T1000 (cell line): ENCODE data around the gene ABCA3.

Experiments
- DNase-seq: peaks from one replicate; lab custom pipeline; 2025; ENCODE audit warnings: mixed read lengths; lab: John Stamatoyannopoulos, UW

ABCA3 gene

GRCh38 chr16:2308089-2308962, 32.2 kb downstream of the ABCA3 start:
- DNase-seq, result no peak

DNA sequence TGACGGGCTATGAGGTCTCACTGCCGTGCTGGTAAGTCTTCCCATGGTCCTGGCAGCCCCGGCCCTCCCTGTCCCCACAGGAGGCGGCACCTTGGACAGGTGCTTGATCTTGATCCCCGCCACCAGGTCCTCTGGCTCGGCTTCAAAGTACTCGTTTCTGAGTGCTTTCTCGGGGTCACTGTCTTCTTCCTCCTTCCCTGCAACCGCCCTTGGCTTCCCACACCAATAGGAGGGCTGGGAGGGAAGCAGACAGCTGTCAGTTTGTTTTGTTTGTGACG, 40.7 kb downstream of the ABCA3 start:
- no peak for DNase-seq

DNA sequence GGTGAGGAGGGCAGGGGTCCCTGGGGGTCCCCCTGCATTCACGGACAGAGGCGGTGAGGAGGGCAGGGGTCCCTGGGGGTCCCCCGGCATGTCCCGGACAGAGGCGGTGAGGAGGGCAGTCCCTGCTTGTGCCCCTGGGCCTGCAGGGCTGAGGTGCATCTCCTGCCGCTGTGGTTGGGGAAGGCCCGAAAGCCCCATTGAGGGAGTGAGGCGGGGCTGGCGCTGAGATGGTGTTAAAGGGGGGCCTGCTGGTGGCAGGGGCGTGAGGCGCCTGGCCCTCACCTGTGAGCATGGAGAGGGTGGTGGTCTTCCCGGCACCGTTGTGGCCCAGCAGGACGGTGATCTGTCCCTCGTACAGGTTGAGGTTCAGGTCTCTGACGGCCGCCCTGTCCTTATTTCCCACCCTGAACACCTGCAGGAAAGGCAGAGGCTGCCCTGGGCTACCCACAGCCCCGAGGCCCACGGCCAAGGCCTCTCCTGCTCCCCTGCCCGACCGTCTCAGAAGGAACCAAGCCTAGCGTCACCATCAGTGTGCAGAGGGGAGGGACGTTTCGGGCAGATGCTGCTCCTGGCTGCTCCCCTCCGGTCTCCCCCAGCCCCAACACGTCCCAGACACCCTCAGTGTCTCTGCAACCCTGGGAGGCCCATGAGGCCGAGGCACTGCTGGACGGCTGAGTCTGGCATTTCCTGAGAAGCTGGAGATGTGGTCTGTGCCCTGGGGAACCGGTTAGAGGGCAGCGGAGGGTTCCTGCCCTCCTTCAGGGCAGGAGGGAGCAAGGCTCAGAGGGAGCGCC, 41.2 kb downstream of the ABCA3 start:
- no peak for DNase-seq

DNA sequence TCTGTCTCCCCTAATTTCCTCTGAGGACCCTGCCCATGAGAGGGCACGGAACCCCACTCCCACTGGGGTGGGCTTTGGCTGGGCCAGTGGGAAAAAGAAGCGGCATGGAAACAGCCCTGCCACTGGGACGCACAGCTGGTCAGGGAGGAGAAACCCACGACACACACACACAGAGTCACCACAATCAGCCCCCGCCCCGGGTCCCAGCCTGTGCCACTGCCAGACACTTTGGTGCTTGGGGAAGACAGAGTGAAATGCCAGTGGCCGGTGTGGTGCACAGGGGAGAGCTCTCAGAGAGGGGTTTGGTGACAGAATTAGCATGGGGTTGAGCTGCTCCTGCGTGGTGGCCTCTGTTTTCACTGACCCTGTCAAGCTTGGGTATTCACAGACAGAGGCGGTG, 41.9 kb downstream of the ABCA3 start:
- no peak for DNase-seq

GRCh38 chr16:2297506-2297860, 43.0 kb downstream of the ABCA3 start:
- no peak for DNase-seq

DNA sequence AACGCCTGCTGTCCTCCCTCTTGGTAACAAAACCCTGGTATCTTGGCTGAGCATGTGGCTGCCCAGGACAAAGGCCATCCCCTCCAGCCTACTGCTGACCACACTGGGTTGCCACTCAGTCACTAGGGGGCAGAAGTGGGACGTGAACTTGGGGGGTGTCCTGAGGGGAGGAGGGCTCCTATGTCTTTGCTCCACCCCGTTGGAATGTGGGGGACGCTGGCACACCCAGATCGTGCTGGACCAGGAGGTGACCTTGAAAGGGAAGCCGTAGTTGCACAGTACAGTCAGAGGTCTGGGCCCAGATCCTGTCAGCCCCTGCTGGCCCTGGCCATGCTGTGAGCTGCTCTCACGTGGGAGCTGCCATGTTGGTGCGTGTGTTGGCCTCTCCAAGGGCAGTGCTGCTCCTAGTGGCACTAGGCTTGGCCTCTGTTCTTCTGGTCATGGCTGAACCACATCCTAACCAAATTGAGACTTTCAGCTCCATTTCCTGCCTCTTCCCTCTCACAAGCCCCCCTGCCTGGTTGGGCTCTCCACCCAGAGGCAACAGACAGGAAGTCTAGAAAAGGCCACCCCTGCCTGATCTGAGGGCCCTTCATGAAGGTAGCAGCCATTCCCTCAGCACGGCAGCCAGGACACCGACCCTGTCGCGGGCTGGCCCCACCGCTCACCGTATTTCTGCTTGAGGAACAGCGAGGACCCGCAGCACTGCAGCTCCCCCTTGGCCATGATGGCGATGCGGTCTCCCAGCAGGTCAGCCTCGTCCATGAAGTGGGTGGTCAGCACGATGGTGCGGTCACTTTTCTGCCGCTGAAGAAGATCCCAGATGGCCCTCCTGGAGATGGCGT, 43.6 kb downstream of the ABCA3 start:
- no peak for DNase-seq

DNA sequence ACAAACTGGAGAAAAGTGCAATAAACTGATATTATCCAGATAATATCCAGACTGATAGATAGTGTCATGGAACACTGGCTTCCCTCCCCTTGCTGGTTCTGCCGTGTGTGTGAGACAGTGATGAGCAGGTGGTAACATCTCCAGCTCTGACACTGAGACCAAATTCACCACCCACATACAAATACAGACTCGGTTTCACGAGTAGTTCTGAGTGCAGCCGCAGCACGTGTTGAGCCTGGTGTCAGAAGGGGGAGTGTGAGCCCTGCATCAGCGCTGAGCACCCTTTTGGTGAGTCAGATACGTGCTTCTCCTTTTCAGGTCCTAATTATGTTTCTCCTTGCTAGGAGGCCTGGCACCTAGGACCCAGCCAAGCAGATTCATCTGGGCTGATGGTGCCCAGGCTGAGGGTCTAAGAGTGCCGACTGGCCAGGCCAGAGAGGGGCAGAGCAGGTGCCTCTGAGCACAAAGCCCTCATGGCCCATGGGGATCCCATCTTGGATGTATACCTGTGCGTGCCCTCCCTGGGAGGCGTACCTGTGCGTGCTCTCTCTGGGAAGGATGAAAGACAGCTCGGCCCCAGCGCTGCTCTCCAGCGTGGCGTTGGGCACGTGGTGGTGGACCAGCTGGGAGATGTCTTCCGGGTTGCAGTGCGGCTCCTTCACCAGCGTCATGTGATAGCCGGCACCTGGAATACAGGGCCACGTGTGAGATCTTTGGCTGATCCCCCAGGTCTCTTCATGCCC, 45.3 kb downstream of the ABCA3 start:
- DNase-seq, result no peak

DNA sequence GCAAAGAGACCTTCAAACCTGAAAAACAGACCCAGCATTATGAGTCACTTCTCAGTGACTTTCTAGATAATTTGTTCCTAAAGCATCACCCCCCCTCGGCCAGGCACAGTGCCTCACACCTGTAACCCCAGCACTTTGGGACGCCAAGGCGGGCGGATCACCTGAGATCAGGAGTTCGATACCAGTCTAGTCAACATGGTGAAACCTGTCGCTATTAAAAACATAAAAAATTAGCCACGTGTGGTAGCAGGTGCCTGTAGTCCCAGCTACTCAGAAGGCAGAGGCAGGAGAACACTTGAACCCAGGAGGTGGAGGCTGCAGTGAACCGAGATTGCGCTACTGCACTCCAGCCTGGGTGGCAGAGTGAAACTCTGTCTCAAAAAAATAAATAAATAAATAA, 48.3 kb downstream of the ABCA3 start:
- no peak for DNase-seq

- DNase-seq, result no peak
Observed at GRCh38 chr16:2289282-2289681, 51.2 kb downstream of the ABCA3 start.

DNA sequence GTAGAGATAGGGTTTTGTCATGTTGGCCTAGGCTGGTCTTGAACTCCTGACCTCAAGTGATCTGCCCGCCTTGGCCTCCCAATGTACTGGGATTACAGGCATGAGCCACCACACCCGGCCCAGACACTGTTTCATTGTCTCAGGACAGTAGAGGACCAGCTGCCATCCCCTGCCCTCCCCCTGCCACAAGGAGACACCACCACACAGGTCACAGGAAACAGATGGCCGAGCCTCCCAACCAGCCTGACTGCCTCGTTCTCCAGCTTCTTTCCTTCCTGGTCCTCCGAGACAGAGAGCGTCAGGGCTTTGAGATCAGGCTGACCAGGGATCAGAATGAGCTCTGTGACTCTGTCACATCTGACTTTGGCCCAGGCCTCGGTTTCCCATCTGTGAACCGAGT, 51.8 kb downstream of the ABCA3 start:
- no peak for DNase-seq

GRCh38 chr16:2287916-2288547, 52.5 kb downstream of the ABCA3 start:
- DNase-seq, result no peak

GRCh38 chr16:2286550-2286949, 54.0 kb downstream of the ABCA3 start:
- no peak for DNase-seq

DNA sequence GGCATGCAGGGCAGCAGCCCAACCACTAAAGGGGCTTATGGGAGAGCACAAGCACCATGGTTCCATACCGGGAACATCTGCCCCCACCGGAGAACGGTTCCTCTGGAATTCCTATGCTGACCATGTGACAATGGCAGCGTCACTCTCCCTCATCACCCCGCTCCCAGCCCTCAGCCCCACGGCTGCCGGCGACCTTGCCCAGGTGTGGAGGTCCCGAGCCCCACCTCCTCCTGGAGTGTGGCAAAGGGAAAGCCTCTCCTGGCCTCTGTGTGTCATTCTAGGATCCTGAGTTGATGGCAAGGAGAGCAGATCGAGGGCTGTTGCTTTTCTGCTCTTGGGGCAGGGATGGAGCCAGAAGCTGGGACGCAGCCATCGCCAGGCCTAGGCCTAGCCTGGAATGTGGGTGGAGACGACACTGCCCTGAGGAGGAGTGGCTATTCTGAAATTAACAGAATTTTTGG, 54.8 kb downstream of the ABCA3 start:
- no peak for DNase-seq

DNA sequence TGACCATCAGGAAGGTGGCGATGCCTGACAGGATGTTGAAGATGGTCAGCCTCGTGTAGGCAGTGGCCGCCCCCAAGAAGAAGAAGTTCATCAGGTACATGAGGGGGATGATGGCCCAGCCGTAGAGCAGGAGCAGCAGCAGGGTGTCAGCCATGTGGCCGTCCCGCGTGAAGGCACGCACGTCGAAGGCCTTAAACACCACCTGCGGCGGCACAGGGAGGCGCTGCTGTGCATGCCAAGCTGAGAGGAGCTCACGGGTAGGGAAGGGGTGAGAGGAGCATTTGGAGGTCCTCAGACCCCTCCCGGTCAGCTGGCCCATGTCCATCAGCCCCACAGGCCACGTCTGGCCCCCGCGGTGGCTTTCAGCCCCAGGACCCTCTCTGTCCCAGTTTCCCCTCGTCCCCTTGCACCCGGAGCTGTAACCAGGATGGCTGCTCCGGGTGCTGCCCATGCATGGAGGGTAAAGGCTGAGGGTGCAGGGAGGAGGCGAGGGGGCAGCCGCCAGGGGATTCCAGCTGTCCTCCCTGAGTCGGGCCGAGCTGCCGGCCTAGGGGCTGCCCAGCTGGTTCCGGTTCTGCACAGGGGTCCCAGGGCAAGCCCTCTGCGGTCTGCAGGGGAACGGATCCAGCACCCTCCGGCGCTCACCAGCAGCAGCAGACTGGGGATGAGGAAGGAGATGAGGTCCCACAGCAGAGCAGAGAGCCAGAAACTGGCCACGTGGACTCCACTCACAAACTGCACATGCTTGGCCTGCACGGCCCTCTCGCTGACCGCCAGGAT, 55.5 kb downstream of the ABCA3 start:
- DNase-seq, result no peak

GRCh38 chr16:2284001-2284770, 56.3 kb downstream of the ABCA3 start:
- no peak for DNase-seq

DNA sequence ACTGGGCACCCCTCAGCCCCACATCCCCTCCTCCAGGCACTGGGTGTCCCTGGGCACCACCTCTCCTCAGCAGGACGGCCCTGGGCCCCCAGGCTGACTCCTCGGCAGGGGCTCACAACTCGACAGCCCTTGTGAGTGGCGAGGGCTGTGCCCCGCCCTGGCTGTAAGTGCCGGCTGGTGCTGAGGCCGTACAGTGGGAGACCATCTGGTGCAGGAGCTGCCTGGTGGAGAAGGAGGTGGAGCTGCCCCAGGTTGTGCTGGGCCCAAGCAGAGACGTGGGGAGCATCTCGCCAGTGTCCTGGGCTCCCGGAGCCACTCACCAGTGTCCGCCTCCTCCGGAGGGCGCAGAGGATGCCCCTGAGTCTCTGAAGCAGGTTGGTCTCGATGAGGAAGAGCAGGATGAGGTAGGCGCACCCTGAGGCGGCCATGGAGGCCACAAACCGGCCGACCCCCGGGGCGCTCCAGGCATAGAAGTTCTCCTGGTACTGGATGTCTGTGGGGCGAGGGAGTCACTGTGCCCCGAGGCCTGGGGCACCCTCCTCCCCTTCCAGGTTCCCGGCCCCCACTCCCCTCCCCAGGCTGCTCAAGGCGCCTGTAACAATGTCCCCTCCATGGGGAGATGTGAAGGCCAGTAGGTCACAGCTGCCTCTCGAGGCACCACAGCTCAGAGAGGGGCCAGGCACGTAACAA, 57.5 kb downstream of the ABCA3 start:
- DNase-seq, result no peak

DNA sequence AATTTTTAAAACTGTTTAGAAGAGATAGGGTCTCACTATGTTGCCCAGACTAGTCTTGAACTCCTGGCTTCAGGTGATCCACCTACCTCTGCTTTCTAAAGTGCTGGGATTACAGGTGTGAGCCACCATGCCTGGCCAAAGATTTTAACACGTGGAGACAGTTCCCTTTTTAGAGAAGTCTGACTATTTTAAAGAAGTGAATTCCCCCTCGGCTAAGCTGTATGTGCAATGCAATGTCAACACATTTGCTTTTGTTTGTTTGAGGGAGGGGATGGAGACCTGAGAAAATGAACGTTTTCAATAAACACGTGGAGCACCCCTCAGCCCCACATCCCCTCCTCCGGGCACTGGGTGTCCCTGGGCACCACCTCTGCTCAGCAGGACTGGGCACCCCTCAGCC, 58.3 kb downstream of the ABCA3 start:
- no peak for DNase-seq

GRCh38 chr16:2280981-2281542, 59.5 kb downstream of the ABCA3 start:
- no peak for DNase-seq

GRCh38 chr16:2280461-2280860, 60.1 kb downstream of the ABCA3 start:
- no peak for DNase-seq
